SK-N-SH treated with all-trans-retinoic acid at 6 μM for 48 hours (cell line): ENCODE data around the gene SLC25A41.

Experiments used
- ATAC-seq: fragments of 200-7000 bp; cut with Tn5 transposase; 3 replicates; pipeline ENCODE4 v1.9.1; 2020; ENCODE audit warnings: mild to moderate bottlenecking, moderate library complexity
- ARNTL ChIP-seq: fragments of 450-650 bp; formaldehyde crosslinking; IDR thresholded peaks from 2 replicates; pipeline ENCODE4 v1.5.0; 2020; ENCODE audit warnings: low read depth, mild to moderate bottlenecking, moderate library complexity, borderline replicate concordance
- BACH2 ChIP-seq: fragments of 250-450 bp; sonication (Bioruptor Pico); IDR thresholded peaks from 2 replicates; pipeline ENCODE4 v1.9.0; 2021; ENCODE audit warnings: mild to moderate bottlenecking, borderline replicate concordance
- CSDC2 ChIP-seq: fragments of 250-450 bp; sonication (Bioruptor Pico); IDR thresholded peaks from 2 replicates; pipeline ENCODE4 v1.5.0; 2020; ENCODE audit warnings: mild to moderate bottlenecking, moderate library complexity
- ESRRG ChIP-seq: fragments of 250-450 bp; sonication (Bioruptor Pico); IDR thresholded peaks from 2 replicates; pipeline ENCODE4 v1.6.1; 2021; ENCODE audit warnings: mild to moderate bottlenecking
- ISL1 ChIP-seq: fragments of 250-450 bp; sonication (Bioruptor Pico); IDR thresholded peaks from 2 replicates; pipeline ENCODE4 v2.1.2; 2022; ENCODE audit warnings: mild to moderate bottlenecking, moderate library complexity
- OSR1 ChIP-seq: fragments of 250-450 bp; sonication (Bioruptor Pico); IDR thresholded peaks from 2 replicates; pipeline ENCODE4 v1.8.0; 2022; ENCODE audit warnings: moderate library complexity, mild to moderate bottlenecking, inconsistent platforms
- RARB ChIP-seq: fragments of 250-450 bp; sonication (Bioruptor Pico); IDR thresholded peaks from 2 replicates; pipeline ENCODE4 v1.8.0; 2021; ENCODE audit warnings: mild to moderate bottlenecking, moderate library complexity
- SNAI2 ChIP-seq: fragments of 250-450 bp; sonication (Bioruptor Pico); IDR thresholded peaks from 2 replicates; pipeline ENCODE4 v1.5.0; 2020; ENCODE audit warnings: mild to moderate bottlenecking, moderate library complexity
- TCF4 ChIP-seq: fragments of 250-450 bp; sonication (Bioruptor Pico); IDR thresholded peaks from 2 replicates; pipeline ENCODE4 v1.8.0; 2021; ENCODE audit warnings: mild to moderate bottlenecking, moderate library complexity, borderline replicate concordance
- TOX ChIP-seq: fragments of 250-450 bp; sonication (Bioruptor Pico); IDR thresholded peaks from 2 replicates; pipeline ENCODE4 v1.8.0; 2021; ENCODE audit warnings: mild to moderate bottlenecking, moderate library complexity, borderline replicate concordance
- ZC3H10 ChIP-seq: fragments of 250-450 bp; sonication (Bioruptor Pico); IDR thresholded peaks from 2 replicates; pipeline ENCODE4 v1.5.1; 2021; ENCODE audit warnings: mild to moderate bottlenecking, moderate library complexity
- ZFP3 ChIP-seq: fragments of 250-450 bp; sonication (Bioruptor Pico); IDR thresholded peaks from 2 replicates; pipeline ENCODE4 v1.5.0; 2020; ENCODE audit warnings: mild to moderate bottlenecking, moderate library complexity
- ZFP30 ChIP-seq: fragments of 450-650 bp; formaldehyde crosslinking; IDR thresholded peaks from 2 replicates; pipeline ENCODE4 v1.5.0; 2022; ENCODE audit warnings: mild to moderate bottlenecking, moderate library complexity
- ZNF565 ChIP-seq: fragments of 450-650 bp; formaldehyde crosslinking; conservative IDR thresholded peaks from 2 replicates; pipeline ENCODE4 v1.5.0; 2020; ENCODE audit warnings: low read depth, mild to moderate bottlenecking, moderate library complexity
- ZNF70 ChIP-seq: fragments of 450-650 bp; formaldehyde crosslinking; IDR thresholded peaks from 2 replicates; pipeline ENCODE4 v1.5.0; 2020; ENCODE audit warnings: mild to moderate bottlenecking, moderate library complexity
- ZNF8 ChIP-seq: fragments of 450-650 bp; formaldehyde crosslinking; IDR thresholded peaks from 2 replicates; pipeline ENCODE4 v1.5.0; 2020; ENCODE audit warnings: mild to moderate bottlenecking, moderate library complexity
- TF ChIP-seq, protein P1 (sequence below): fragments of 250-450 bp; sonication (Bioruptor Pico); IDR thresholded peaks from 2 replicates; pipeline ENCODE4 v1.5.0; 2020; ENCODE audit warnings: mild to moderate bottlenecking, moderate library complexity
- TF ChIP-seq, protein P2 (sequence below): fragments of 250-450 bp; sonication (Bioruptor Pico); IDR thresholded peaks from 2 replicates; pipeline ENCODE4 v1.5.1; 2021; ENCODE audit warnings: mild to moderate bottlenecking, moderate library complexity
- TF ChIP-seq, protein P3 (sequence below): fragments of 250-450 bp; sonication (Bioruptor Pico); IDR thresholded peaks from 2 replicates; pipeline ENCODE4 v1.8.0; 2020; ENCODE audit warnings: mild to moderate bottlenecking, moderate library complexity, borderline replicate concordance
- TF ChIP-seq, protein P4 (sequence below): fragments of 250-450 bp; sonication (Bioruptor Pico); IDR thresholded peaks from 2 replicates; pipeline ENCODE4 v1.5.1; 2020; ENCODE audit warnings: low read depth, mild to moderate bottlenecking, moderate library complexity
- TF ChIP-seq, protein P5 (sequence below): fragments of 250-450 bp; sonication (Bioruptor Pico); IDR thresholded peaks from 2 replicates; pipeline ENCODE4 v1.8.0; 2021; ENCODE audit warnings: low read depth, mild to moderate bottlenecking, moderate library complexity, borderline replicate concordance

The SLC25A41 gene

DNA sequence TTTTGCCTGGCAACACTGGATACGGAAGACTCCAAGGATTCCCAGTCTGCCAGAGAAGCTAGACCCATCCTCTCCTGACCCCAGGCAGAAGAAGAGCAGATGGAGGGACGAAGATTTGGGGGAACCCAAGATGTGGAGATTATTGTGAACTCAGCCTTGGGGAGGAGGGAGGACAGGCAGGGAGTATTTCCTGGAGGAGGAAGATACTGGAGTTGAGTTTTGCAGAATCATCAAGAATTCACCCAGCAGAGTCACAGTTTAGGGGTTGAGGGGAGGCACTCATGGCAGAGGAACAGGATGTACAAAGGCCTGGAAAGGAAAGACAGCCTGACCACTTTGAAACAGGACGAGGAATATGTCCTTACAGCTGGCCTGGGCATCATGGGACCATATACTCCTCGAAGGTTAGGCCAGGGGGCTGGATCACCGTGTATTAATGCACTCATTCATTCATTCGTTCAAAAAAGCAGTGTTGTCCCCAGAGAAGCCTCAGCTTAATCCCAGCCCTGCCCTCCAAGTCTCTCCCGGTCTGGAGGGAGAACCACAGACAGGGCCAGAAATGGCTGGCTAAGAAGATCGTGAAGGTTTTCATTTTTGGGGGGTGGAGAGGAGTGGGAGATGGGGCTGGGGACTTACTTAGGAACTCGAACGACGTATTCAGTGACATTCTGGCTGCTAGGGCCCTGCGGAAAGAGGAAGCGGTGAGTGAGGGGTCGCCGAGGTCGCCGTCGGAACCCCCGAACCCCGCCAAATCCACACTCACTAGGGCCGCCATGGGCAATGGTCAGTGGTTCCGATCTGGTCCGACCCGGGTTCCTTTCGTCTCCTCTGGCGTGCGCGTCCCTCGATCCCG is 41.1 kb downstream of the SLC25A41 start:
- peak; percentile 28 for ATAC-seq
- TF ChIP-seq, protein P1, sequence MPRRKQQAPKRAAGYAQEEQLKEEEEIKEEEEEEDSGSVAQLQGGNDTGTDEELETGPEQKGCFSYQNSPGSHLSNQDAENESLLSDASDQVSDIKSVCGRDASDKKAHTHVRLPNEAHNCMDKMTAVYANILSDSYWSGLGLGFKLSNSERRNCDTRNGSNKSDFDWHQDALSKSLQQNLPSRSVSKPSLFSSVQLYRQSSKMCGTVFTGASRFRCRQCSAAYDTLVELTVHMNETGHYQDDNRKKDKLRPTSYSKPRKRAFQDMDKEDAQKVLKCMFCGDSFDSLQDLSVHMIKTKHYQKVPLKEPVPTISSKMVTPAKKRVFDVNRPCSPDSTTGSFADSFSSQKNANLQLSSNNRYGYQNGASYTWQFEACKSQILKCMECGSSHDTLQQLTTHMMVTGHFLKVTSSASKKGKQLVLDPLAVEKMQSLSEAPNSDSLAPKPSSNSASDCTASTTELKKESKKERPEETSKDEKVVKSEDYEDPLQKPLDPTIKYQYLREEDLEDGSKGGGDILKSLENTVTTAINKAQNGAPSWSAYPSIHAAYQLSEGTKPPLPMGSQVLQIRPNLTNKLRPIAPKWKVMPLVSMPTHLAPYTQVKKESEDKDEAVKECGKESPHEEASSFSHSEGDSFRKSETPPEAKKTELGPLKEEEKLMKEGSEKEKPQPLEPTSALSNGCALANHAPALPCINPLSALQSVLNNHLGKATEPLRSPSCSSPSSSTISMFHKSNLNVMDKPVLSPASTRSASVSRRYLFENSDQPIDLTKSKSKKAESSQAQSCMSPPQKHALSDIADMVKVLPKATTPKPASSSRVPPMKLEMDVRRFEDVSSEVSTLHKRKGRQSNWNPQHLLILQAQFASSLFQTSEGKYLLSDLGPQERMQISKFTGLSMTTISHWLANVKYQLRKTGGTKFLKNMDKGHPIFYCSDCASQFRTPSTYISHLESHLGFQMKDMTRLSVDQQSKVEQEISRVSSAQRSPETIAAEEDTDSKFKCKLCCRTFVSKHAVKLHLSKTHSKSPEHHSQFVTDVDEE = no peak
- TF ChIP-seq ZFP30 (no peak), ZNF565 (CRISPR knock-in tag) (no peak), ZFP3 (CRISPR knock-in tag) (no peak), ISL1 (CRISPR knock-in tag) (no peak)
- TF ChIP-seq, protein P2, sequence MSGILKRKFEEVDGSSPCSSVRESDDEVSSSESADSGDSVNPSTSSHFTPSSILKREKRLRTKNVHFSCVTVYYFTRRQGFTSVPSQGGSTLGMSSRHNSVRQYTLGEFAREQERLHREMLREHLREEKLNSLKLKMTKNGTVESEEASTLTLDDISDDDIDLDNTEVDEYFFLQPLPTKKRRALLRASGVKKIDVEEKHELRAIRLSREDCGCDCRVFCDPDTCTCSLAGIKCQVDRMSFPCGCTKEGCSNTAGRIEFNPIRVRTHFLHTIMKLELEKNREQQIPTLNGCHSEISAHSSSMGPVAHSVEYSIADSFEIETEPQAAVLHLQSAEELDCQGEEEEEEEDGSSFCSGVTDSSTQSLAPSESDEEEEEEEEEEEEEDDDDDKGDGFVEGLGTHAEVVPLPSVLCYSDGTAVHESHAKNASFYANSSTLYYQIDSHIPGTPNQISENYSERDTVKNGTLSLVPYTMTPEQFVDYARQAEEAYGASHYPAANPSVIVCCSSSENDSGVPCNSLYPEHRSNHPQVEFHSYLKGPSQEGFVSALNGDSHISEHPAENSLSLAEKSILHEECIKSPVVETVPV (CRISPR knock-in tag) = no peak

DNA sequence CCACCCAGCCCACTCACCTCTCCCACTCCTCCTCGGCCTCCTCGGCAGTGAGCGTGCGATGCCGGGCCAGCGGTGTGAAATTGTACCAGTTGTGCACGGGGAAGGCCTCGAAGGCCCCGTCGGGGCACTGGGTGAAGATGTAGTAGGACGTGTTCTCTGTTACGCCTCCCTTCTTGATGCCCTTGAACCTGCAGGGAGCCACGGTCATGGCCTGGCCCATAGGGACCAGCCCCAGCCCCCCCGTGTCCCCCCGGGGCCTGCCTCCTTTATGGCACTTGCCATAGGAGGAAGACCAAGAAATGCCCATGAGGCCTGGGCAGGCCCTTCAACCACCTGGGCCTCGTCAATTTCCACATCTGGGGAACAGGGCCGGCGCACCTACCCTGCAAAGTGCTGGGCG is 46.2 kb downstream of the SLC25A41 start:
- no peak for ATAC-seq
- TF ChIP-seq CSDC2 (CRISPR knock-in tag) = no peak

DNA sequence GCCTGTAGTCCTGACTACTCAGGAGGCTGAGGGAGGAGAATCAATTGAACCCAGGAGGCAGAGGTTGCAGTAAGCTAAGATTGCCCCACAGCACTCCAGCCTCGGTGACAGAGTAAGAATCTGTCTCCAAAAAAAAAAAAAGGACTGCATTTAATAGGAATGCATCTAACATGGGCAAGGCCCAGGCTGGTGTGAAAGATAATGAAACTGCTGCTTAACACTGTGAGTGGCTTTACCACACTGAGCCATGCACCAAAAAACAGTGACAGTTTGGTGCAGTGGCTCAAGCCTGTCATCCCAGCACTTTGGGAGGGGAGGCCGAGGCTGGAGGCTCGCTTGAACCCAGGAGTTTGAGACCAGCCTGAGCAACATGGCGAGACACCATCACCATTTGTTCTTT is 49.2 kb downstream of the SLC25A41 start:
- no peak for ATAC-seq

More for the DNA sequence above, 49.2 kb downstream of the SLC25A41 start:
- TF ChIP-seq TOX (CRISPR knock-in tag) (no peak), CSDC2 (CRISPR knock-in tag) (no peak), ARNTL (CRISPR knock-in tag) (no peak), OSR1 (no peak), BACH2 (CRISPR knock-in tag) (no peak), ZNF565 (CRISPR knock-in tag) (no peak), ZFP30 (no peak), ZNF70 (CRISPR knock-in tag) (no peak), TCF4 (CRISPR knock-in tag) (no peak), RARB (no peak), ZNF8 (CRISPR knock-in tag) (no peak), ZC3H10 (CRISPR knock-in tag) (no peak), ESRRG (CRISPR knock-in tag) (no peak), SNAI2 (no peak), ZFP3 (CRISPR knock-in tag) (no peak)
- TF ChIP-seq, protein P3, sequence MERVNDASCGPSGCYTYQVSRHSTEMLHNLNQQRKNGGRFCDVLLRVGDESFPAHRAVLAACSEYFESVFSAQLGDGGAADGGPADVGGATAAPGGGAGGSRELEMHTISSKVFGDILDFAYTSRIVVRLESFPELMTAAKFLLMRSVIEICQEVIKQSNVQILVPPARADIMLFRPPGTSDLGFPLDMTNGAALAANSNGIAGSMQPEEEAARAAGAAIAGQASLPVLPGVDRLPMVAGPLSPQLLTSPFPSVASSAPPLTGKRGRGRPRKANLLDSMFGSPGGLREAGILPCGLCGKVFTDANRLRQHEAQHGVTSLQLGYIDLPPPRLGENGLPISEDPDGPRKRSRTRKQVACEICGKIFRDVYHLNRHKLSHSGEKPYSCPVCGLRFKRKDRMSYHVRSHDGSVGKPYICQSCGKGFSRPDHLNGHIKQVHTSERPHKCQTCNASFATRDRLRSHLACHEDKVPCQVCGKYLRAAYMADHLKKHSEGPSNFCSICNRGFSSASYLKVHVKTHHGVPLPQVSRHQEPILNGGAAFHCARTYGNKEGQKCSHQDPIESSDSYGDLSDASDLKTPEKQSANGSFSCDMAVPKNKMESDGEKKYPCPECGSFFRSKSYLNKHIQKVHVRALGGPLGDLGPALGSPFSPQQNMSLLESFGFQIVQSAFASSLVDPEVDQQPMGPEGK = no peak
- TF ChIP-seq, protein P4, sequence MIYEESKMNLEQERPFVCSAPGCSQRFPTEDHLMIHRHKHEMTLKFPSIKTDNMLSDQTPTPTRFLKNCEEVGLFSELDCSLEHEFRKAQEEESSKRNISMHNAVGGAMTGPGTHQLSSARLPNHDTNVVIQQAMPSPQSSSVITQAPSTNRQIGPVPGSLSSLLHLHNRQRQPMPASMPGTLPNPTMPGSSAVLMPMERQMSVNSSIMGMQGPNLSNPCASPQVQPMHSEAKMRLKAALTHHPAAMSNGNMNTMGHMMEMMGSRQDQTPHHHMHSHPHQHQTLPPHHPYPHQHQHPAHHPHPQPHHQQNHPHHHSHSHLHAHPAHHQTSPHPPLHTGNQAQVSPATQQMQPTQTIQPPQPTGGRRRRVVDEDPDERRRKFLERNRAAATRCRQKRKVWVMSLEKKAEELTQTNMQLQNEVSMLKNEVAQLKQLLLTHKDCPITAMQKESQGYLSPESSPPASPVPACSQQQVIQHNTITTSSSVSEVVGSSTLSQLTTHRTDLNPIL (CRISPR knock-in tag) = no peak
- TF ChIP-seq, protein P2 (CRISPR knock-in tag) = no peak
- TF ChIP-seq, protein P5, sequence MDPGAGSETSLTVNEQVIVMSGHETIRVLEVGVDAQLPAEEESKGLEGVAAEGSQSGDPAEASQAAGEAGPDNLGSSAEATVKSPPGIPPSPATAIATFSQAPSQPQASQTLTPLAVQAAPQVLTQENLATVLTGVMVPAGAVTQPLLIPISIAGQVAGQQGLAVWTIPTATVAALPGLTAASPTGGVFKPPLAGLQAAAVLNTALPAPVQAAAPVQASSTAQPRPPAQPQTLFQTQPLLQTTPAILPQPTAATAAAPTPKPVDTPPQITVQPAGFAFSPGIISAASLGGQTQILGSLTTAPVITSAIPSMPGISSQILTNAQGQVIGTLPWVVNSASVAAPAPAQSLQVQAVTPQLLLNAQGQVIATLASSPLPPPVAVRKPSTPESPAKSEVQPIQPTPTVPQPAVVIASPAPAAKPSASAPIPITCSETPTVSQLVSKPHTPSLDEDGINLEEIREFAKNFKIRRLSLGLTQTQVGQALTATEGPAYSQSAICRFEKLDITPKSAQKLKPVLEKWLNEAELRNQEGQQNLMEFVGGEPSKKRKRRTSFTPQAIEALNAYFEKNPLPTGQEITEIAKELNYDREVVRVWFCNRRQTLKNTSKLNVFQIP (CRISPR knock-in tag) = no peak
